KBM-7 (cell line): ENCODE data around the gene FBXL20.
"Not testable (repeated sequence)": the region's sequence is repeated elsewhere in the genome, so short reads cannot be mapped to it uniquely, and the experiment has no call there.

Source experiments
- DNase-seq: peaks from one replicate; pipeline ENCODE4 v3.0.0-alpha.2; 2015
- in situ Hi-C: fragments of 300-500 bp; cut with MboI; formaldehyde crosslinking; loops from 2 replicates; pipeline ENCODE4 v1.14.3; 2020; ENCODE audit warnings: low sequenced_read_pairs, low pct_unique_long_range_greater_than_20kb, mixed read lengths

The FBXL20 gene

GRCh38 chr17:39277110-39277509 is 124.3 kb downstream of the FBXL20 start:
- in situ Hi-C loops: no loop called here
- no peak for DNase-seq

- DNase-seq: no peak
- in situ Hi-C loops: no loop called here
These were observed 125.3 kb downstream of the FBXL20 start for GRCh38 chr17:39276113-39276512.

- no peak for DNase-seq
- in situ Hi-C loops: no loop called here
These were observed 129.9 kb downstream of the FBXL20 start for GRCh38 chr17:39271546-39271945.

DNA sequence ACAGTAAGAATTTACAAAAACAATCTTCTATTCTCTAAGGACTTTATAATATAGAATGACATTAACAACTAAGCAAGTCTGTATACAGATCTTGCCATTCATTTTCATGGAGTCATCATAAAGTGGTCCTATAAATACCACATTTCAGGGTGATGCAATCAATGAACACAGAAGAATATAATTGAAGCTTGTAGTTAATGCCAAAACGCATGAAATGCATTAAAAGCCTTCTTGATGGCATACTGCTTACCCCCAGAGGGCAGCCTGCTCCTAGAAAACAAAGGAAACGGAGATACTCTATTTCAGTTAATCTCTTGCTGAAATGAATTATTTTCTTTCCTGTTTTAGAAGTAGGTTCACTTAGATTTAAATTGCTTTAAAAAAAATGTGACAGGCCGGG is 130.5 kb downstream of the FBXL20 start:
- in situ Hi-C loops: no loop called here
- DNase-seq: peak; percentile 43

DNA sequence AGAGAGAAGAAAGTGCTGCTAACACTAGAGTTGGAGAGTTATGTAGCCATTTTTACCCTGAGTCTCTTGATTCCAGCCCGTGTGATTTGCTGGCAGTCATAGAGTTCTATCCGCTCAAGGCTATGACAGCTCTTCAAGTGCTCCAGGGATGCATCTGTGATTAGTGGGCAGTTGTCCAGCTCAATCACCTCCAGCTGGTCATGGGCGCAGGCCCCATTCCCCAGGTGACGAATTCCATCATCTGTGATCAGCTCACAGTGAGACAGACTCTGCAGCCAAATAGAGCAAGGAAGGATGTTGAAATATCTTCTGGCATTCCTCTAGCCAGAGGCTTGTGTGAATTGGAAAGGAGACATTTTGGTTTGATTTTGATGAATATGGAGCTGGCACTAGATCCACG is 137.3 kb downstream of the FBXL20 start:
- no peak for DNase-seq
- in situ Hi-C loops: no loop called here

GRCh38 chr17:39261286-39261685 is 140.1 kb downstream of the FBXL20 start:
- DNase-seq: peak; percentile 10
- in situ Hi-C loops: no loop called here

DNA sequence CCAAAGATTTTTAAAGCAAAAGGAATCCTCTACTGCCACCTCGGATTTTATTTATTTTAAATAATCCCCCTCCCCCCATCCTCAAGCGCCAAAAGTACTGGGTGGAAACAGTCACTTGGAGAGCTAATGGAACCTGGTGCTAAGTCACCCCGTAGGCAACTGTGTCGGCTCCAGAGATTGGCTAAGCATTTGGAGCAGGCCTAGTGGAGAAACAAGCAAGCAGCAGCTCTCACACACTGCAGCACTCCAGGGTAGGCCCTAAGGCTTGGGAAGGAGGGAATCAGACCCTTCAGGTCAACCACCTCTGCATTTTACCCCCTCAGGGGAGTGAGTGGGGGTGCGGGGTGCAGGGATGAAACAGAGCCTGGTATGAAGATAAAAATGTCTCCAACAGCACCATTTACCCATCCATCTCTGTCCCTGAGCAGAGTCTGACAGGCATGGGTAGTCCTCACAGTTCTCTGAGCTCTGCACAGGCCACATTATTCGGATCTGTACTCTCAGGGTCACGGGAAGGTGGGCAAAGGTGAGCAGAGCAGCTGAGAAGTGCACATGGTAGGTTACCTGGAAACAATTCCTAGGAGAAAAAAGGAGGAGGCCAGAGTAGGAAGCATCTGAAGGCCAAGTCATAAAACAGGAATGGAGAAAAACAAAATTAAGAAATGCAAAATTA is 148.5 kb downstream of the FBXL20 start:
- no peak for DNase-seq
- in situ Hi-C loops: no loop called here

- in situ Hi-C loops: no loop called here
- DNase-seq: no peak
These were observed 149.4 kb downstream of the FBXL20 start for GRCh38 chr17:39251997-39252396.

DNA sequence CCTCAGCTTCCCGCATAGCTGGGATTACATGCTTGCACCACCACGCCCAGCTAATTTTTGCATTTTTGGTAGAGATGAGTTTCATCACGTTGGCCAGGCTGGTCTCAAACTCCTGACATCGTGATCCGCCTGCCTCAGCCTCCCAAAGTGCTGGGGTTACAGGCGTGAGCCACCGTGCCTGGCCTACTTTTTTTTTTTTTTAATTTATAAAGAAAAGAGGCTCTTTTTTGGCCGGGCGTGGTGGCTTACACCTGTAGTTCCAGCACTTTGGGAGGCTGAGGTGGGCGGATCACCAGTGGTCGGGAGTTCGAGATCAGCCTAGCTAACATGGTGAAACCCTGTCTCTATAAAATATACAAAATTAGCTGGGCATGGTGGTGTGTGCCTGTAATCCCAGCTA is 151.3 kb downstream of the FBXL20 start:
- DNase-seq, in situ Hi-C loops: not testable (repeated sequence)

GRCh38 chr17:39246274-39246673 is 155.2 kb downstream of the FBXL20 start:
- in situ Hi-C loops: no loop called here
- DNase-seq: no peak

DNA sequence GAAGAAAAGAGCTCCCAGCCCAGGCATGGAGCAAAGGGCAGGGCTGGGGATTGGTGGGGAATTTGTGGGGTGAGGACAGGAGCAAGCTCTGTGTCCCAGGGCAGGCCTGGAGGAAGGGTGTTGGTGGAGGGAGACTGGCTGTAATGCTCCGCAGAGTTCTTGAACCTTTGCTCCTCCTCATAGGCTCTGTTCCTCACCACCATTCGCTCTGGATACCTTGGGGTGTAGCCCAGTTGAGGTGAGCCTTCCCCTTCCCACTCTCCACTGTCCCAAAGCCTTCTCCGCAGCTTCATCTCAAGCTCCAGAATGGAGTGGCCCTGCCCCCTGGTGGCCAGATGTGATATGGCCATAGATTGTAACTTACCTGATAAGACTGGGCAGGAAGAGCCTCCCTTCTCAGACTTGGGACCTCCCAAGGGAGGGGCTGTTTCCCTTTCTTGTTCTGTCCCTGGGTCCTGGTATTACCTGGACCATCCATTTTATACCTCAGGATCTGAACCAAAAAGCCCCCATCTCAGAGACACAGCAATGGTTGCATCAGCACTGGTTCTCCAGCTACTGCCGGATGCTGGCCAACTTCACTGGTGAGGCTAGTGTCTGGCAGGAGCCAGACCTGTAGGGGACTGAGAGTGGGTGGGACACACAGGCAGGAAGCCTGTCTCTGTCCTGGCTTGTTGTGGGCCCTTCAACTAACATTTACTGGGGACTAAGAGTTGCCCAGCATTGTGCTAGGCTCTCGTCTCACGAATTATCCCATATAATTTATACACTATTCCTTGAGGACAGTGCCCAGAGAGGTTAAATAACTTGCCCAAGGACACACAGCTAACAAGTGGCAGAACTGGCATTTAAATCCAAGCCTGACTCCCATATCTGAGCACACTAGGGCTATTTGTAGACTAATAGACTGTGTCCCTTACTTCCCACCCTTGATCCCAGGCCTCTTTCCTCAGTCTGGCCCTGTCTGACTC is 156.5 kb downstream of the FBXL20 start:
- in situ Hi-C loops: no loop called here

DNA sequence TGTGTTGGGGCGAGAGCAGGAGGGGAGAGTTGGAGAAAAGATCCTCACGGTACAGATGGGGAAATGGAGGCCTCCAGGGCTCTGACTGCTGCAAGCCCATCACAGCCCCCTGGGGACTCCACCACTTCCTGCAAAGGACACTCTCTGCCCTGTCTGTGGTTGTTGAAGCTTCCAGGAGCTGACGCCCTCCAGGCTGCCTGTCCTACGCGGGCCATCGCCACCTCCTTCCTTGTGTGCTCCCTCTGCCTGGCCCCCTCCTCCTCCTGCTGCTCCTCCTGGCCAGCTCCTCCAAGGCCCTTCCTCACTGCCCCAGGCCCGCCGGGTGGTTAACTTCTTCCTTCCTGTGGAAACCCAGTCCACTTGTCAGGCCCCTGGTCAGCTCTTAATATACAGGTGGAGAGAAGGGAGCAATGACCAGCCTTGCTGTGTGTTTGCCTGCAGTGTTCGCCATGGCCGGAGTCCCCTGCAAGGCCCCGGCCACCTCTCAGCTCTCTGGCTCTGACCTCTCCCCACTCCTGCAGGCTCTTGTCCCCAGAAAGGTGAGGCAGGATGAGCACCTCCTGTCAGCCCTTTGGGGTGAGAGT is 157.3 kb downstream of the FBXL20 start:
- peak; percentile 66 for DNase-seq
- in situ Hi-C loops: no loop called here

More for the DNA sequence above, 156.5 kb downstream of the FBXL20 start:
- DNase-seq: peak; percentile 90

DNA sequence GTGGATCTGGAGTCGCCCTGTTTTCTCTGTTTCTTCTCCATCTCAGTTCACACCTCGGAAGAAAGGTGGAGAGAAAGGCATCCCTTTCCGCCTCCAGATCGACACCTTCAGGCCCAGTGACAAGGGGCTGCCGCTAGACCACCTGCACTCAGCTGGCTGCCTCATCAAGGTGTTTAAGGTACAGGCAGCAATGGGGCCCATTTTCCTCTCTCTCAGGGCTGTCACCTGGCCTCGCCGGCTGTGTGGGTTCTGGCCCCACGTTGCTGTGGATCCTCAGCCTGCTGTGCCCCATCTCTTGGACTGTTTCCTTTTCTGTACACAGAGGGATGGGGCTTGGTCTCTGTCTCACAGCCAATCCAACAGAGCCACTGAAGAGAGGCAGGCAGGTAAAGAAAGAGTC is 158.3 kb downstream of the FBXL20 start:
- no peak for DNase-seq
- in situ Hi-C loops: no loop called here

- in situ Hi-C loops: no loop called here
These were observed 160.8 kb downstream of the FBXL20 start for GRCh38 chr17:39240631-39241030.

DNA sequence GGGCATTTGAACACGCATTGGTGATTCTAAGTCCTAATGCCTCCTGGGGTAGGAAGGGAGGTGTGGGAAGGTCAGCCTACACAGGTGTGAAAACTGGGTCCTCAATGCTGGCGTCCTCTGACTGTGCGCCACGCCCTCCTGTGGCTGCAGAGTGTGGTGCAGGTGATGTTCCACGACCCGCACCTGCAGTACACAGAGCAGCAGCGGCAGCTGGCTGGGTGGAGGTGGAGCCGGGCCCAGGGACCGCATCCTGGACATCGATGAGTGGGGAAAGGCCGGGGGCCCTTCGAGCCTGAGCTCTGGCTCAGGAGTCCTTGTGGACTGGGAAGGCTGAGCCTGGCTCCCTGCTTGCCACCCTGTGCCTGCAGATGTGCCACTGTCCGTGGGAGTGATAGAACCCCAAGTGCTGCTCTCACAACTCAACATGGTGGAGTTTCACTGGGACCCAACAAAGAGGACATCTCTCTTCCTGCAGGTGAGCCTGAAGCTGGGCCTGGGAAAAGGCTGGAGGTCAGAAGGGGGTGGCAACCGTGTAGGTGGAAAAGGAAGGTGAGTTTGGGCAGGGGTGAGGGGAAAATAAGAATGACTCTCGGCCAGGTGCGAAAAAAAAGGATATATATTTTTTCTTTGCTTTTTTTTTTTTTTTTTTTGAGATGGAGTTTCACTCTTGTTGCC is 161.6 kb downstream of the FBXL20 start:
- peak; percentile 68 for DNase-seq
- in situ Hi-C loops: no loop called here

More at GRCh38 chr17:39240631-39241030, 160.8 kb downstream of the FBXL20 start:
- DNase-seq: no peak

GRCh38 chr17:39238311-39238972 is 163.0 kb downstream of the FBXL20 start:
- DNase-seq: no peak
- in situ Hi-C loops: no loop called here

DNA sequence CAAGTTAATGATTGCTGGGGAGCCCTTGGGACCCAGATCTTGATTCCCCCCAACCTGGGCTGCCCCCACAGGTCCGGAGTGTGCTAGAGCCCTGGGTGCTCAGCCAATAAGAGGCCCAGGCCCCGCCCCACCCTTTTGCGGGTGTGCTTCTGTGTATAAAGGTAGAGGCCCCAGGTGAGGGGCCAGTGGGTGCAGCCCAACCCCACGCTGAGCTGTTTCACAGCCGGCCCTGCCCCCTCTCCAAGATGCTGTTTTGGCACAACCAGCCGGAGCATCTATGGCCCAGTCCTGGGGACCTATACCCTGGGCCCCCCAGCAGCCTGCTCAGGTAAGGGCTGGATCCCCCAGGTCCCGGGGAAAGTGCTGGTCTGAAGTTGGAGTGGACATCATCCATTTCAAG is 163.8 kb downstream of the FBXL20 start:
- in situ Hi-C loops: no loop called here
- DNase-seq: no peak

- in situ Hi-C loops: no loop called here
- DNase-seq: no peak
These were observed 164.4 kb downstream of the FBXL20 start for GRCh38 chr17:39236981-39237441.

DNA sequence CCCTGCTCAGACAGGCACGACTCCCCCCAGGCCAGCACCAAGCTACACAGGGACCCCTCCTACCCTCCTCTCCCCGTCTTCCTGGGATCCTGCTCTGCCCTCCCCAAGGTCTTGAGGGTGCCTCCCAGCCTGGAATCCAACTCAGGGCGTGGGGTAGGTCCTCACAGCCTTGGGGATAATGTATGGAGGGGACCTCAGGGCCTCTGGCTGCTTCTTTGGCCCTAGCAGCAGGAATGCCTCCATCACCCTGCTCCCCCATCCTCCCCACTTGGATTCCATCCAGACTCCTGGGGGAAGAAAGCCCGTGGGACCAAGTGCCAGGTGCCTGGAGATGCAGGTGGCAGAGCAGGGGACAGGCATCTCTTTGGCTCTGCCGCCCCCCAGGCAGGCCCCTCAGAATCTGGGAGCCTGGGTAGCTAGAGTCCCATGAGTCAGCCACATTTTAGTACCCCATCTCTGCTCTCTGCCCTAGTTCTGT is 164.9 kb downstream of the FBXL20 start:
- in situ Hi-C loops: no loop called here

More for the DNA sequence above, 164.9 kb downstream of the FBXL20 start:
- no peak for DNase-seq
